Stomach (tissue), 9 donors: ENCODE measurements around the gene P2RX7. TPM values are rescaled to one million over a fixed set of nuclear protein-coding genes. Genes with fewer than 3 reads are reported as not detected.

Experiments
- DNase-seq, 2 donors: peaks; one replicate each; pipeline versions ENCODE4 v3.0.0 to v3.0.0-alpha.2; 2013 to 2019
- H3K27ac ChIP-seq, 5 donors: fragments of 200-600 bp in 4 of 5; sonication (generic) in 4 of 5; one replicate each; pipeline ENCODE4 v1.5.1; 2013 to 2019; ENCODE audit warnings: mild to moderate bottlenecking in 1 of 5, moderate library complexity in 1 of 5
- H3K27me3 ChIP-seq, 3 donors: fragments of 200-600 bp; sonication (generic); one replicate each; pipeline ENCODE4 v1.5.1; 2017 to 2019; ENCODE audit warnings: mixed run types in 1 of 3
- H3K36me3 ChIP-seq, 4 donors: fragments of 200-600 bp; sonication (generic); 1 replicate in 3 of 4; 2 replicates in 1 of 4; pipeline ENCODE4 v1.5.1; 2016 to 2019
- H3K4me1 ChIP-seq, 4 donors: fragments of 200-600 bp; sonication (generic); one replicate each; pipeline ENCODE4 v1.5.1; 2016 to 2019
- H3K4me3 ChIP-seq, 4 donors: fragments of 200-600 bp; sonication (generic) in 3 of 4; one replicate each; pipeline ENCODE4 v1.5.1; 2016 to 2019; ENCODE audit warnings: mild to moderate bottlenecking in 1 of 4
- H3K9me3 ChIP-seq, 4 donors: fragments of 200-600 bp; sonication (generic); one replicate each; pipeline ENCODE4 v1.5.1; 2016 to 2019
- CTCF ChIP-seq, 7 experiments: fragments of 450-650 bp in 4 of 7; fragments of 200-600 bp in 3 of 7; sonication (generic) in 3 of 7; IDR thresholded peaks; one replicate each; pipeline ENCODE4 v1.5.1; 2016 to 2019; ENCODE audit warnings: antibody characterized with exemption in 7 of 7, control low read depth in 2 of 7, mild to moderate bottlenecking in 1 of 7
- EP300 ChIP-seq: sonication (generic); formaldehyde crosslinking; IDR thresholded peaks from one replicate; pipeline ENCODE4 v1.6.1; 2017; ENCODE audit warnings: antibody characterized with exemption
- POLR2A ChIP-seq, 4 donors: fragments of 450-650 bp; IDR thresholded peaks; one replicate each; pipeline ENCODE4 v1.6.1; 2016; ENCODE audit warnings: antibody characterized with exemption in 4 of 4, control low read depth in 2 of 4, mild to moderate bottlenecking in 1 of 4, moderate library complexity in 1 of 4
- POLR2AphosphoS5 ChIP-seq, 3 donors: sonication (generic); formaldehyde crosslinking; IDR thresholded peaks; one replicate each; pipeline ENCODE4 v1.6.1; 2016; ENCODE audit warnings: antibody characterized with exemption in 3 of 3
- WGBS, 5 donors: extraction: QIAGEN DNeasy Blood & Tissue Kit in 3 of 5; methylation state at CpG; one replicate each; pipeline versions ENCODE4 v1.1.5 to v1.1.7; 2013 to 2018; 5-methylcytosine and 5-hydroxymethylcytosine counted together
- intact Hi-C: fragments of 100-400 bp; cut with DNase I; formaldehyde crosslinking; loops from one replicate; pipeline ENCODE4 v1.15.1; 2023; ENCODE audit warnings: low total_unique reads
- polyA plus RNA-seq, 3 donors: library from polyadenylated mRNA; stranded (reverse); fragments of 200-250 nt; gene quantifications; one replicate each; pipeline ENCODE4 v1.2.3, GENCODE V29; 2013
- total RNA-seq, 5 donors: library from RNA; depleted of rRNA; stranded (reverse); fragments of >200 nt; gene quantifications; one replicate each; pipeline versions ENCODE4 v1.1.0 to v1.2.3, GENCODE V29; 2014 to 2016
- donor health status: healthy with polysubstance abuse.
- donor health status: Bipolar disorder and iron deficiency.
- donor health status: healthy.

The P2RX7 gene
- total and polyA plus RNA-seq, 8 donors: 0.31 to 2.2 (median 0.95) TPM; not detected in 2

GRCh38 chr12:121218588-121219352 lies 86.1 kb downstream of the P2RX7 start:
- peaks cover 4 to 63% (median 59%) of the 10 kb centered on the region in 4 donors for H3K36me3 ChIP-seq
- intact Hi-C loops: no loop called here
- 61 to 76% (median 74%) methylated on average over 17 to 18 of the region's 18 CpGs for WGBS, 5 donors
- peak overlapping the region; percentile 33 to 90 (median 71) for H3K27ac ChIP-seq
- DNase-seq: no peak
- TF ChIP-seq CTCF (IDR thresholded peaks at IDR 0.05): no peak
- TF ChIP-seq POLR2A (IDR thresholded peaks at IDR 0.05): no peak
- no peak for TF ChIP-seq POLR2AphosphoS5 (IDR thresholded peaks at IDR 0.05)
- no peak for TF ChIP-seq EP300
- no peaks in the 10 kb centered on the region for H3K9me3 ChIP-seq
- no peak overlapping the region for H3K4me3 ChIP-seq
- peaks cover 46 to 61% (median 51%) of the 10 kb centered on the region in 4 donors for H3K4me1 ChIP-seq
- no peaks in the 10 kb centered on the region for H3K27me3 ChIP-seq

GRCh38 chr12:121219353-121219986 lies 86.8 kb downstream of the P2RX7 start:
- DNase-seq: no peak
- no peak overlapping the region for H3K4me3 ChIP-seq
- H3K36me3 ChIP-seq: peaks cover 4 to 70% (median 65%) of the 10 kb centered on the region in 4 donors
- H3K9me3 ChIP-seq: no peaks in the 10 kb centered on the region
- TF ChIP-seq POLR2A (IDR thresholded peaks at IDR 0.05) (no peak), POLR2AphosphoS5 (IDR thresholded peaks at IDR 0.05) (no peak), CTCF (IDR thresholded peaks at IDR 0.05) (no peak), EP300 (no peak)
- H3K4me1 ChIP-seq: peaks cover 39 to 61% (median 48%) of the 10 kb centered on the region in 4 donors
- intact Hi-C loops: no loop called here
- 95 to 100% (median 96%) methylated on average over 3 of the region's 3 CpGs for WGBS, 5 donors
- H3K27ac ChIP-seq: peak overlapping the region in 1 of 5 donors; percentile 81
- H3K27me3 ChIP-seq: no peaks in the 10 kb centered on the region

- peaks cover 11 to 89% (median 69%) of the 10 kb centered on the region in 4 donors for H3K36me3 ChIP-seq
- H3K27ac ChIP-seq: peak overlapping the region in 4 of 5 donors; percentile 37 to 60 (median 40)
- no peak overlapping the region for H3K4me3 ChIP-seq
- H3K27me3 ChIP-seq: no peaks in the 10 kb centered on the region
- intact Hi-C loops: loop anchor here (10.0 kb wide), 1 partner anchor 108 kb away; no protein-coding TSS in a partner anchor
- WGBS, 5 donors: 85 to 91% (median 91%) methylated on average over 10 of the region's 10 CpGs
- no peak for DNase-seq
- H3K4me1 ChIP-seq: peaks cover 13 to 35% (median 32%) of the 10 kb centered on the region in 4 donors
- no peak for TF ChIP-seq POLR2A (IDR thresholded peaks at IDR 0.05)
- TF ChIP-seq POLR2AphosphoS5 (IDR thresholded peaks at IDR 0.05): no peak
- TF ChIP-seq CTCF (IDR thresholded peaks at IDR 0.05): no peak
- no peak for TF ChIP-seq EP300
- H3K9me3 ChIP-seq: no peaks in the 10 kb centered on the region
Measured at GRCh38 chr12:121222847-121223246, 90.2 kb downstream of the P2RX7 start.
